ENCODE results near the gene WASF3.

DNA sequence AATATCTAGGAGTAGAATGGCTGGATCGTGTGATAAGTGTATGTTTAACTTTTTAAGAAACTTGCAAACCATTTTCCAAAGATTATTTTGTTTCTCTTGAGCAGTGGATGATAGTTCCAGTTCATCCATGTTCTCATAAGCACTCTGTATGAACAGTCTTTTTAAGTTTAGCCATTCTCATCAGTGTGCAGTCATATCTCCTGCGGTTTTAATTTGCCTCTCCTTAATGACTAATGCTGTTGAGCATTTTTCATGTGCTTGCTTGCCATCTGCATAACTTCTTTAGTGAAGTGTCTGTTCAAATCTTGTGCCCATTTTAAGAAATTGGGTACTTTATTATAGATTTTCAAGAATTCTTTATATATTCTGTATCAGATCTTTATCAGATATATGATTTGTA lies 58.6 kb downstream of the WASF3 start:
- TF ChIP-seq, protein P1, sequence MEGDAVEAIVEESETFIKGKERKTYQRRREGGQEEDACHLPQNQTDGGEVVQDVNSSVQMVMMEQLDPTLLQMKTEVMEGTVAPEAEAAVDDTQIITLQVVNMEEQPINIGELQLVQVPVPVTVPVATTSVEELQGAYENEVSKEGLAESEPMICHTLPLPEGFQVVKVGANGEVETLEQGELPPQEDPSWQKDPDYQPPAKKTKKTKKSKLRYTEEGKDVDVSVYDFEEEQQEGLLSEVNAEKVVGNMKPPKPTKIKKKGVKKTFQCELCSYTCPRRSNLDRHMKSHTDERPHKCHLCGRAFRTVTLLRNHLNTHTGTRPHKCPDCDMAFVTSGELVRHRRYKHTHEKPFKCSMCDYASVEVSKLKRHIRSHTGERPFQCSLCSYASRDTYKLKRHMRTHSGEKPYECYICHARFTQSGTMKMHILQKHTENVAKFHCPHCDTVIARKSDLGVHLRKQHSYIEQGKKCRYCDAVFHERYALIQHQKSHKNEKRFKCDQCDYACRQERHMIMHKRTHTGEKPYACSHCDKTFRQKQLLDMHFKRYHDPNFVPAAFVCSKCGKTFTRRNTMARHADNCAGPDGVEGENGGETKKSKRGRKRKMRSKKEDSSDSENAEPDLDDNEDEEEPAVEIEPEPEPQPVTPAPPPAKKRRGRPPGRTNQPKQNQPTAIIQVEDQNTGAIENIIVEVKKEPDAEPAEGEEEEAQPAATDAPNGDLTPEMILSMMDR (conservative IDR thresholded peaks at IDR 0.05; ENCODE audit: low read depth in 2 of 2): no peak
- TF ChIP-seq, protein P2, sequence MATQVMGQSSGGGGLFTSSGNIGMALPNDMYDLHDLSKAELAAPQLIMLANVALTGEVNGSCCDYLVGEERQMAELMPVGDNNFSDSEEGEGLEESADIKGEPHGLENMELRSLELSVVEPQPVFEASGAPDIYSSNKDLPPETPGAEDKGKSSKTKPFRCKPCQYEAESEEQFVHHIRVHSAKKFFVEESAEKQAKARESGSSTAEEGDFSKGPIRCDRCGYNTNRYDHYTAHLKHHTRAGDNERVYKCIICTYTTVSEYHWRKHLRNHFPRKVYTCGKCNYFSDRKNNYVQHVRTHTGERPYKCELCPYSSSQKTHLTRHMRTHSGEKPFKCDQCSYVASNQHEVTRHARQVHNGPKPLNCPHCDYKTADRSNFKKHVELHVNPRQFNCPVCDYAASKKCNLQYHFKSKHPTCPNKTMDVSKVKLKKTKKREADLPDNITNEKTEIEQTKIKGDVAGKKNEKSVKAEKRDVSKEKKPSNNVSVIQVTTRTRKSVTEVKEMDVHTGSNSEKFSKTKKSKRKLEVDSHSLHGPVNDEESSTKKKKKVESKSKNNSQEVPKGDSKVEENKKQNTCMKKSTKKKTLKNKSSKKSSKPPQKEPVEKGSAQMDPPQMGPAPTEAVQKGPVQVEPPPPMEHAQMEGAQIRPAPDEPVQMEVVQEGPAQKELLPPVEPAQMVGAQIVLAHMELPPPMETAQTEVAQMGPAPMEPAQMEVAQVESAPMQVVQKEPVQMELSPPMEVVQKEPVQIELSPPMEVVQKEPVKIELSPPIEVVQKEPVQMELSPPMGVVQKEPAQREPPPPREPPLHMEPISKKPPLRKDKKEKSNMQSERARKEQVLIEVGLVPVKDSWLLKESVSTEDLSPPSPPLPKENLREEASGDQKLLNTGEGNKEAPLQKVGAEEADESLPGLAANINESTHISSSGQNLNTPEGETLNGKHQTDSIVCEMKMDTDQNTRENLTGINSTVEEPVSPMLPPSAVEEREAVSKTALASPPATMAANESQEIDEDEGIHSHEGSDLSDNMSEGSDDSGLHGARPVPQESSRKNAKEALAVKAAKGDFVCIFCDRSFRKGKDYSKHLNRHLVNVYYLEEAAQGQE (IDR thresholded peaks at IDR 0.05; ENCODE audit: unreplicated experiment): no peak
- no peak for TF ChIP-seq CREB1 (CRISPR knock-in tag; IDR thresholded peaks at IDR 0.05; ENCODE audit: low read depth)
- TF ChIP-seq POLR2AphosphoS5 (IDR thresholded peaks at IDR 0.05; ENCODE audit: low read depth): no peak
- TF ChIP-seq EZH2 (IDR thresholded peaks at IDR 0.05; ENCODE audit: low read depth, unreplicated experiment): no peak
- TF ChIP-seq, protein P3, sequence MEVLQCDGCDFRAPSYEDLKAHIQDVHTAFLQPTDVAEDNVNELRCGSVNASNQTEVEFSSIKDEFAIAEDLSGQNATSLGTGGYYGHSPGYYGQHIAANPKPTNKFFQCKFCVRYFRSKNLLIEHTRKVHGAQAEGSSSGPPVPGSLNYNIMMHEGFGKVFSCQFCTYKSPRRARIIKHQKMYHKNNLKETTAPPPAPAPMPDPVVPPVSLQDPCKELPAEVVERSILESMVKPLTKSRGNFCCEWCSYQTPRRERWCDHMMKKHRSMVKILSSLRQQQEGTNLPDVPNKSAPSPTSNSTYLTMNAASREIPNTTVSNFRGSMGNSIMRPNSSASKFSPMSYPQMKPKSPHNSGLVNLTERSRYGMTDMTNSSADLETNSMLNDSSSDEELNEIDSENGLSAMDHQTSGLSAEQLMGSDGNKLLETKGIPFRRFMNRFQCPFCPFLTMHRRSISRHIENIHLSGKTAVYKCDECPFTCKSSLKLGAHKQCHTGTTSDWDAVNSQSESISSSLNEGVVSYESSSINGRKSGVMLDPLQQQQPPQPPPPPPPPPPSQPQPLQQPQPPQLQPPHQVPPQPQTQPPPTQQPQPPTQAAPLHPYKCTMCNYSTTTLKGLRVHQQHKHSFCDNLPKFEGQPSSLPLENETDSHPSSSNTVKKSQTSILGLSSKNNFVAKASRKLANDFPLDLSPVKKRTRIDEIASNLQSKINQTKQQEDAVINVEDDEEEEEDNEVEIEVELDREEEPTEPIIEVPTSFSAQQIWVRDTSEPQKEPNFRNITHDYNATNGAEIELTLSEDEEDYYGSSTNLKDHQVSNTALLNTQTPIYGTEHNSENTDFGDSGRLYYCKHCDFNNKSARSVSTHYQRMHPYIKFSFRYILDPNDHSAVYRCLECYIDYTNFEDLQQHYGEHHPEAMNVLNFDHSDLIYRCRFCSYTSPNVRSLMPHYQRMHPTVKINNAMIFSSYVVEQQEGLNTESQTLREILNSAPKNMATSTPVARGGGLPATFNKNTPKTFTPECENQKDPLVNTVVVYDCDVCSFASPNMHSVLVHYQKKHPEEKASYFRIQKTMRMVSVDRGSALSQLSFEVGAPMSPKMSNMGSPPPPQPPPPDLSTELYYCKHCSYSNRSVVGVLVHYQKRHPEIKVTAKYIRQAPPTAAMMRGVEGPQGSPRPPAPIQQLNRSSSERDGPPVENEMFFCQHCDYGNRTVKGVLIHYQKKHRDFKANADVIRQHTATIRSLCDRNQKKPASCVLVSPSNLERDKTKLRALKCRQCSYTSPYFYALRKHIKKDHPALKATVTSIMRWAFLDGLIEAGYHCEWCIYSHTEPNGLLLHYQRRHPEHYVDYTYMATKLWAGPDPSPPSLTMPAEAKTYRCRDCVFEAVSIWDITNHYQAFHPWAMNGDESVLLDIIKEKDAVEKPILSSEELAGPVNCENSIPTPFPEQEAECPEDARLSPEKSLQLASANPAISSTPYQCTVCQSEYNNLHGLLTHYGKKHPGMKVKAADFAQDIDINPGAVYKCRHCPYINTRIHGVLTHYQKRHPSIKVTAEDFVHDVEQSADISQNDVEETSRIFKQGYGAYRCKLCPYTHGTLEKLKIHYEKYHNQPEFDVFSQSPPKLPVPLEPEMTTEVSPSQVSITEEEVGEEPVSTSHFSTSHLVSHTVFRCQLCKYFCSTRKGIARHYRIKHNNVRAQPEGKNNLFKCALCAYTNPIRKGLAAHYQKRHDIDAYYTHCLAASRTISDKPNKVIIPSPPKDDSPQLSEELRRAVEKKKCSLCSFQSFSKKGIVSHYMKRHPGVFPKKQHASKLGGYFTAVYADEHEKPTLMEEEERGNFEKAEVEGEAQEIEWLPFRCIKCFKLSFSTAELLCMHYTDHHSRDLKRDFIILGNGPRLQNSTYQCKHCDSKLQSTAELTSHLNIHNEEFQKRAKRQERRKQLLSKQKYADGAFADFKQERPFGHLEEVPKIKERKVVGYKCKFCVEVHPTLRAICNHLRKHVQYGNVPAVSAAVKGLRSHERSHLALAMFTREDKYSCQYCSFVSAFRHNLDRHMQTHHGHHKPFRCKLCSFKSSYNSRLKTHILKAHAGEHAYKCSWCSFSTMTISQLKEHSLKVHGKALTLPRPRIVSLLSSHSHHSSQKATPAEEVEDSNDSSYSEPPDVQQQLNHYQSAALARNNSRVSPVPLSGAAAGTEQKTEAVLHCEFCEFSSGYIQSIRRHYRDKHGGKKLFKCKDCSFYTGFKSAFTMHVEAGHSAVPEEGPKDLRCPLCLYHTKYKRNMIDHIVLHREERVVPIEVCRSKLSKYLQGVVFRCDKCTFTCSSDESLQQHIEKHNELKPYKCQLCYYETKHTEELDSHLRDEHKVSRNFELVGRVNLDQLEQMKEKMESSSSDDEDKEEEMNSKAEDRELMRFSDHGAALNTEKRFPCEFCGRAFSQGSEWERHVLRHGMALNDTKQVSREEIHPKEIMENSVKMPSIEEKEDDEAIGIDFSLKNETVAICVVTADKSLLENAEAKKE (CRISPR knock-in tag; IDR thresholded peaks at IDR 0.05): no peak
- TF ChIP-seq ZNF331 (CRISPR knock-in tag; IDR thresholded peaks at IDR 0.05; ENCODE audit: low read depth): no peak
- no peak for TF ChIP-seq JUNB (IDR thresholded peaks at IDR 0.05; ENCODE audit: unreplicated experiment)
- no peak for TF ChIP-seq ZNF114 (CRISPR knock-in tag; IDR thresholded peaks at IDR 0.05)
- TF ChIP-seq EZH2phosphoT487 (IDR thresholded peaks at IDR 0.05; ENCODE audit: unreplicated experiment): no peak

All from GM23338 (cell line).